Myometrial cell (primary cell): Measurements from ENCODE around the gene SYT7. TPM values are rescaled to one million over a fixed set of nuclear protein-coding genes. Genes with fewer than 3 reads are reported as not detected.

Experiments used
- total RNA-seq: library from RNA; depleted of rRNA; stranded (reverse); fragments of >200 nt; gene quantifications from 2 replicates; pipeline ENCODE4 v1.2.3, GENCODE V29; 2015

The SYT7 gene
- 1.6 and 1.7 TPM in 2 replicates for total RNA-seq

GRCh38 chr11:61581030-61581928 lies at the start of gene SYT7:
Gene SYT7, minus strand, starts transcription at chr11:61581076. Its CDS starts 256 bp downstream, at chr11:61580820.

GRCh38 chr11:61507962-61508861 lies 72.7 kb downstream of the SYT7 start, which contains the start of gene LRRC10B:
Gene LRRC10B, plus strand, starts transcription at chr11:61508749. Its CDS starts 250 bp downstream, at chr11:61508999.

Other genes with a start within 250 kb of the SYT7 start
- gene DDB1, start 248.0 kb downstream of the SYT7 start, total RNA-seq: 294 and 314 TPM in 2 replicates
- 28.0 and 35.2 TPM in 2 replicates for gene TKFC, start 247.8 kb downstream of the SYT7 start, total RNA-seq
- 119 and 153 TPM in 2 replicates for gene CYB561A3, start 219.2 kb downstream of the SYT7 start, total RNA-seq
- gene TMEM138, start 218.7 kb downstream of the SYT7 start, total RNA-seq: 27.5 and 43.5 TPM in 2 replicates
- gene TMEM216, start 188.5 kb downstream of the SYT7 start, total RNA-seq: 19.0 and 24.3 TPM in 2 replicates
- 25.9 TPM in 2 replicates for gene CPSF7, start 151.1 kb downstream of the SYT7 start, total RNA-seq
- gene SDHAF2, start 151.0 kb downstream of the SYT7 start, total RNA-seq: 42.9 and 70.9 TPM in 2 replicates
- gene LRRC10B, start 72.3 kb downstream of the SYT7 start, total RNA-seq: not detected in 2 replicates
- gene DAGLA, start 99.3 kb upstream of the SYT7 start, total RNA-seq: 3.9 and 5.5 TPM in 2 replicates
- gene MYRF, start 171.6 kb upstream of the SYT7 start, total RNA-seq: 2.6 and 2.8 TPM in 2 replicates
- 86.8 and 101 TPM in 2 replicates for gene TMEM258, start 211.5 kb upstream of the SYT7 start, total RNA-seq
- gene FEN1, start 211.8 kb upstream of the SYT7 start, total RNA-seq: 24.8 and 30.8 TPM in 2 replicates
- gene FADS1, start 235.9 kb upstream of the SYT7 start, total RNA-seq: 201 and 205 TPM in 2 replicates
- 975 and 1,052 TPM in 2 replicates for gene FADS2, start 247.2 kb upstream of the SYT7 start, total RNA-seq